ENCODE results near the gene NELL2.
"Not testable (repeated sequence)": the region's sequence is repeated elsewhere in the genome, so short reads cannot be mapped to it uniquely, and the experiment has no call there.

The NELL2 gene

DNA sequence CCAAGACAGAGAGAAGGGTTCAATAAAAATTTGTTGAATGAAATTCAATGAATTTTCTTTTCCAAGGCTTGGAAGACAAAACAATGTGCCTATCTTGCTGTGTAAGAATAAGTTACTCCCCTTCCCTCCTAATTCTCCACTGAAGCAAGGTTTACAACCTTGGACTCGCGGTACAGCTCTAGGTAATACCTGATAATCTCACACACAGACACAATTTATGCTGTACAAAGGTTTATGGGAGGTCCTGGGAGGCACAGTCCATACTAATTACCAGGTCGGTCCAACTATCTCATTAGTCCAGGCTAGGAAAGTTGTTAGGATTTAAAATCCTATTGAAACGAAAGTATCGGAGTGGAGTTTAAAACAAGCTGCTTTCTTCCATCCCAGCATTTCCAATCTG is 42.6 kb downstream of the NELL2 start:
- DNase-seq (no peak), ATAC-seq (no peak)
- no peaks in the 10 kb centered on the region for H3K36me3 Mint-ChIP-seq (ENCODE audit: low read depth)
- H3K4me1 Mint-ChIP-seq = peaks cover 96% of the 10 kb centered on the region
- peak overlapping the region; percentile 94 for H3K27ac Mint-ChIP-seq
- no peaks in the 10 kb centered on the region for H3K9me3 Mint-ChIP-seq
- H3K4me3 Mint-ChIP-seq = peak overlapping the region; percentile 20
- H3K27me3 Mint-ChIP-seq = no peaks in the 10 kb centered on the region

DNA sequence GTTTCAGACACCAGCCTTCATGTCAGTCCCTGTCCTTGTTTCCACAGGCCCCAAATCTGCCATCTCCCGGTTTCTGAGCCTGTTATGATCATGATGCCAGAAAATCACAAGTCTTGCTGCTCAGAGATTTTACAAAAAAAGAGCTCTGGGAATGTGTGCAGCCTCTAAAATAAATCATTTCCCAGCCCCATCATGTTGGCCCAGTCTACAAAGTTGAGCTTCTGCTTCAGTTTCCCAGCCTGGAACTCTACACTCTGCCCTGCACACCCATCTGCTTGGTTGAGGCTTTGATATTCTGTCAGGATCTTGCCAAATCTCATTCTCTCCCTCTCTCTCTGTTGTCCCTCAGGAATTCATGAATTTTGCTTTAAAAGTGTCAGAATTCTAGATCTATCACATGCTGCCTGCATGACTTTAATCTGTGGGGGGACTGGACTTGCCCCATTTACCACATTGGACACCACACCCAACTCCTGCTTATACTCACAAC is 45.5 kb downstream of the NELL2 start:
- Mint-ChIP-seq H3K9me3 (no peaks in the 10 kb centered on the region), H3K27me3 (no peaks in the 10 kb centered on the region), H3K4me1 (peaks cover 88% of the 10 kb centered on the region), H3K4me3 (peak overlapping the region; percentile 40), H3K36me3 (ENCODE audit: low read depth) (peaks cover 4% of the 10 kb centered on the region), H3K27ac (peak overlapping the region; percentile 94)
- no peak for DNase-seq
- ATAC-seq = no peak

DNA sequence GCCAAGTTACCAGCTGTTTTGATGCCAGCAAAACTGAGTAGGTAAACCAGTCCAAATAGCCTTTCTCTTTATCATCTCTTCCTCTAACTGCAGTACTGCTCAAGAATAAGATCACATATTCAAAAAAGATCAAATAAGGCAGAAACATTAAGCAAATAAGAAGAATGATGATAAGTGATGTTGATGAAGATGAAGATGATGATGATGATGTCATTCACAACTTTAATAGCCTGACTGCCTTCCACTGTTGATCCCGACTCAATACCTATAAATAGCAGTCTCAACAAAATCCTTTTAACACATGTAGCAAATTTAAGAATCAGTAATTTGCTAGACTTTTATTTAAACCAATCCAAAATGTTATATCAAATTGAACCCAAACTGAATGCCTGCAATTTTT is 47.1 kb downstream of the NELL2 start:
- H3K4me3 Mint-ChIP-seq = peak overlapping the region; percentile 58
- peaks cover 10% of the 10 kb centered on the region for H3K36me3 Mint-ChIP-seq (ENCODE audit: low read depth)
- peak overlapping the region; percentile 83 for H3K27ac Mint-ChIP-seq
- peaks cover 3% of the 10 kb centered on the region for H3K9me3 Mint-ChIP-seq
- ATAC-seq (no peak), DNase-seq (no peak)
- no peaks in the 10 kb centered on the region for H3K27me3 Mint-ChIP-seq
- peaks cover 78% of the 10 kb centered on the region for H3K4me1 Mint-ChIP-seq

DNA sequence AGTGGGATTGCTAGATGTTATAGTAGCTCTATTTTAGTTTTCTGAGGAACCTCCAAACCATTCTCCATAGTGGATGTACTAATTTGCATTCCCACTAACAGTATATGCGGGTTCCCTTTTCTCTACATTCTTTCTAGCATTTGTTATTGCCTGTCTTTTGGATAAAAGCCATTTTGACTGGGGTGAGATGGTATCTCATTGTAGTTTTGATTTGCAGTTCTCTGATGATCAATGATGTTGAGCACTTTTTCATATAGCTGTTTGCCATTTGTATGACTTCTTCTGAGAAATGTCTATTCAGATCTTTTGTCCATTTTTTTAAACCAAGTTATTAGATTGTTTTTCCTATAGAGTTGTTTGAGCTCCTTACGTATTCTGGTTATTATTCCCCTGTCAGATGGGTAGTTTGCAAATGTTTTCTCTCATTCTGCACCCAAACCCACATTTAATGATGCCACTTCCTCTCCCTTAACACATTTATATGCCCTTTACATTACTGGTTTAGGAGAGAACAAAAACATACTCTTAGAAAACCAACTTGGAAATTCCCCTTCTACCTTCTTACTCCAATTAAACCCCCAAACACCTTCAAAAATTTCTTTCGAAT is 48.2 kb downstream of the NELL2 start:
- peaks cover 3% of the 10 kb centered on the region for H3K9me3 Mint-ChIP-seq
- H3K36me3 Mint-ChIP-seq (ENCODE audit: low read depth) = peaks cover 11% of the 10 kb centered on the region
- DNase-seq (no peak), ATAC-seq (peak; percentile 92)
- peak overlapping the region; percentile 93 for H3K27ac Mint-ChIP-seq
- peaks cover 77% of the 10 kb centered on the region for H3K4me1 Mint-ChIP-seq
- H3K4me3 Mint-ChIP-seq = peak overlapping the region; percentile 73
- no peaks in the 10 kb centered on the region for H3K27me3 Mint-ChIP-seq

DNA sequence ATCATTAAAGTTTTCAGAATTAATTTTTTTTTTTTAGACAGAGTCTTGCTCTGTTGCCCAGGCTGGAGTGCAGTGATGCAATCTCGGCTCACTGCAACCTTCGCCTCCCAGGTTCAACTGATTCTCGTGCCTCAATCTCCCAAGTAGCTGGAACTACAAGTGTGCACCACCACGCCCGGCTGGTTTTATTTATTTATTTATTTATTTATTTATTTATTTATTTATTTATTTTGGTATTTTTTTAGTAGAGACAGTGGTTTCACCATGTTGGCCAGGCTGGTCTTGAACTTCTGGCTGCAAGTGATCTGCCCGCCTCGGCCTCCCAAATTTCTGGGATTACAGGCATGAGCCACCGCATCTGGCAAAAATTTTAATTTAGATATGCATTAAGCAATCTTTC is 54.4 kb downstream of the NELL2 start:
- not testable (repeated sequence) for ATAC-seq, H3K4me3 Mint-ChIP-seq, H3K27me3 Mint-ChIP-seq, DNase-seq, H3K9me3 Mint-ChIP-seq, H3K27ac Mint-ChIP-seq
- Mint-ChIP-seq H3K4me1 (peaks cover 70% of the 10 kb centered on the region), H3K36me3 (ENCODE audit: low read depth) (peaks cover 15% of the 10 kb centered on the region)

DNA sequence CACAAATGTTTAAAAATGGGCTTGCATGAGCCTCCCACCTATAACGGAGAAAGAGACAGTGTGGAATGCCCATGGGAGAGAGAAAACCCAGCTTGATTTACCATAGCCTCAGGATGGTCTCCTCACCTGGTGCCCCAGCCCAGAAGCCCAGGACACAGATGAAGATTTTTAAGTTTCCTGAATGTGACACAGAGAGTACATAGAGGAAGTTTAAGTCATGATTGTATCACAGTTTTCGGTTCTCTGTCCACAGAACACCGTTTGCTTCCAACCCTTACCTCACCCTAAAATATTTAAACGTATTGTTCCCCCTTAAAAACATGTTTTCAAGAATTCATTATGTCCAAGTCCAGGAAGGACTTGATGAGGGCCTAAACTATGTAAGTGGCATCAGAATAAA is 56.2 kb downstream of the NELL2 start:
- no peak for ATAC-seq
- Mint-ChIP-seq H3K9me3 (peaks cover under 1% of the 10 kb centered on the region), H3K4me1 (peaks cover 79% of the 10 kb centered on the region), H3K27ac (peak overlapping the region; percentile 84), H3K36me3 (ENCODE audit: low read depth) (peaks cover 15% of the 10 kb centered on the region), H3K4me3 (peak overlapping the region; percentile 19), H3K27me3 (no peaks in the 10 kb centered on the region)
- DNase-seq = no peak

DNA sequence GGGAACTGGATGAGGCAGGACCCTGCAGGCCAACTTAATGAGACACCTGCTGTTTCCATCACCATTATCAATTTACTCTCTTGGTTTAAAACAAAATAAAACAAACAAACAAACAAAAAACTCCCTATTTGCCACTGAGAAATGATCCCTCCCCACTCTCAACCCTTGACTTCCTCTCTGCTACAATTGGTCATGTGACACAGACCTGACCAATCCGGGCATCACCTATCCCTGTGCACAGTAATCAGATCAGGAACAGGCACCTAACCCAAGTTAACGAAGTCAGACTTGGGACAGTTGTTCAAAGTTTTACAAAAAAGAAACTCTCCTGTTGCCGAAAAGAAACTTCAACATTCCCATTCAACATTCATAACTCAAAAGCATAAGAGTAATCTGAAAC is 58.4 kb downstream of the NELL2 start:
- Mint-ChIP-seq H3K27me3 (no peaks in the 10 kb centered on the region), H3K27ac (peak overlapping the region; percentile 83), H3K4me1 (peaks cover 78% of the 10 kb centered on the region), H3K36me3 (ENCODE audit: low read depth) (peaks cover 15% of the 10 kb centered on the region), H3K4me3 (peak overlapping the region; percentile 9), H3K9me3 (no peaks in the 10 kb centered on the region)
- DNase-seq (no peak), ATAC-seq (peak; percentile 45)

DNA sequence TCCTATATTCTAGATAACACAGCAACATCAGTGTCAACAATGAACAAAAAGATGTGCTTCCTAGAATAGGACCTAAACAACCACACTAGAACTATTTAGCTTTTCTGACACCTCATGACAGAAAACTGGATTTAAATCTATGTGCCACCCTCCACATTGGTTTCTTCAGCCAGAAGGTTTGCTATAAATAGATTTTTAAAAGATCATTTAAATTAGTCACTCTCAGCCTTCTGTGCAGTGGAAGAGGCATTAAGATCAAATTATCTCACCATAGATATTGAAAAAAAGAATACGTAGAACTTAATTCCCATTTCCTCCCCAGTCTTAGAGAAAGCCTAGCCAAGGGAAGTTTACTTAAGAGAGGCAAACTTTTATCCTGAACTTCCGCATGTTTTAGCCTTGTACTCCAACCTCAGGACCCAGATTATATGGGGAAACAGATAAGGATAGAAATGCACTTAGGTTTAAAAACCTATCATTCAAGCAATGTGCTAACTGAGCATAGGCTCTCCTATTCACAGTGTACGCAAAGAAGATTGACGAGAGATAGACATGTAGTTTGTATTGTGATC is 59.6 kb downstream of the NELL2 start:
- H3K27me3 Mint-ChIP-seq = no peaks in the 10 kb centered on the region
- H3K27ac Mint-ChIP-seq = peak overlapping the region; percentile 83
- ATAC-seq (peak; percentile 55), DNase-seq (no peak)
- peaks cover 15% of the 10 kb centered on the region for H3K36me3 Mint-ChIP-seq (ENCODE audit: low read depth)
- no peaks in the 10 kb centered on the region for H3K9me3 Mint-ChIP-seq
- peaks cover 83% of the 10 kb centered on the region for H3K4me1 Mint-ChIP-seq
- peak overlapping the region; percentile 52 for H3K4me3 Mint-ChIP-seq

DNA sequence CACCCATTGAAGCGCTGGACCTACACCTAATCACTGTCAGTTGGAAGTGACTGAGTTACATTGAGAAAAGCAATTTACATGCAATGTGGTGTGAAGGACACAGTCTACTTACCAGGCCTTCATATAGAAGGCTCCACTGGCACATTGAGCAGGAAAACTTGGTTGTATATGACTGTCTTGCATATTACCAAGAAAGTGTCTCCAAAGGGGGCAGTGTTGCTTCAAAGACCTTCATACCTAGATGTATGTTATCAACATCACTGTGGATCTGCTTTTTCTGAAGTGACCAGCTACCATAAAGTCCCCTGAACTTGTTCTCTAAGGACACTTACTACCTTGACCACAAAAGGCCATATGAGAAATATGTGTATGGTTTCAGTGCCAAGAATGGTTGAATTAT is 64.1 kb downstream of the NELL2 start:
- Mint-ChIP-seq H3K36me3 (ENCODE audit: low read depth) (peaks cover 10% of the 10 kb centered on the region), H3K4me1 (peaks cover 62% of the 10 kb centered on the region), H3K4me3 (no peak overlapping the region), H3K27ac (peak overlapping the region; percentile 8), H3K27me3 (no peaks in the 10 kb centered on the region), H3K9me3 (no peaks in the 10 kb centered on the region)
- DNase-seq (peak; percentile 33), ATAC-seq (peak; percentile 79)

DNA sequence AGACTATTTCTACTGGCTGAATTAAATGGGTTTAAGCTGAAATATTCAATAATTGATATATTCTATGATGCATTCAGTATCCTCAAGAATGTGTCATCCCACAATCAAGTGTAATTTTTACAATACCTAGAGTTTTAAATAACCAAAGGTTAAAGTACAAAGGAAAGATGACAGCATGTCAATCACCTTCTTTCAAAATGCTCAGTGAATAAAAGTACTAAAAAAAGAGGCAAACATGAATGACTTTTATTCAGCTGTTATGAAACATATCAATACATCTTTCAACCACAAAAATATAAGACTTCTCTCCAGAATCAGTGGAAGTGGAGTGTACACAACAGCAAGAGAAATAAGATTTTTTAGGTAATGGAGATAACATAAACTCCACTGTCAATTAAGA is 72.0 kb downstream of the NELL2 start:
- ATAC-seq = no peak
- H3K27me3 Mint-ChIP-seq = no peaks in the 10 kb centered on the region
- peaks cover 3% of the 10 kb centered on the region for H3K36me3 Mint-ChIP-seq (ENCODE audit: low read depth)
- no peak overlapping the region for H3K4me3 Mint-ChIP-seq
- H3K27ac Mint-ChIP-seq = no peak overlapping the region
- H3K9me3 Mint-ChIP-seq = no peaks in the 10 kb centered on the region
- DNase-seq = no peak
- H3K4me1 Mint-ChIP-seq = peaks cover 29% of the 10 kb centered on the region

DNA sequence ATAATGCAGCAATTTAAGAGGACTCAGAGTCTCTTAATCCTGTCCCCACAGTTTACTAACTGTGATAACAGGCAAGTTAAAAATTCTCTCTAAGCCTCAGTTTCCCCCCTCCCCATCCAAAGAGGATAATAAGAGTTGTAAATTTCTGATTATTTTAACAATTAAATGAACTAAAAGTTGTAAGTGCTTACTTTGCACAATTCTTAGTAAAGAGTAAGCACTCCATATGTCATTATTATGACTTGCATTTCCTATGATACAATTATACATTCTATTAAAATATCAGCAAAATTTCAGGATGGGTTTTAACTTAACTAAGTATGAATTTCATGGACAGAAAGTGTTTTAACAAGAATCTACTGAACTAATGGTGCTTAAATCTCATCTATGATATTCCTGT is 80.1 kb downstream of the NELL2 start:
- Mint-ChIP-seq H3K27me3 (no peaks in the 10 kb centered on the region), H3K9me3 (no peaks in the 10 kb centered on the region), H3K4me3 (no peak overlapping the region), H3K36me3 (ENCODE audit: low read depth) (peaks cover 9% of the 10 kb centered on the region), H3K4me1 (peaks cover 21% of the 10 kb centered on the region), H3K27ac (no peak overlapping the region)
- DNase-seq = no peak
- ATAC-seq = no peak

DNA sequence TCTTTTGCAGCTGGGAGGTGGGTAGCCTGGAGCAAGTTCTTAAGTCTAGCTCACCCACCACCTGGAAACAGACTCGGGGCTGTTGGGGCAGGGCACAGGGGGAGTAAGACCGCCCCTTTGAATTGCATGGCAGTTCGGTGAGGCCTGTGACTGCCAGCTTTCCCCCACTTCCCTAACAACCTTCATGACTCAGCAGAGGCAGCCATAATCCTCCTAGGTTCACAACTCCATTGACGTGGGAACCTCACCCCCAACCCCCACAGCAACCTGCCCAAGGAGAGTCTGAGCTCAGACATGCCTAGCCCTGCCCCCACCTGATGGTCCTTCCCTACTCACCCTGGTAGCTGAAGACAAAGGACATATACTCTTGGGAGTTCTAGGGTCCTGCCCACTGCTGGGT is 87.4 kb downstream of the NELL2 start:
- ATAC-seq (no peak), DNase-seq (no peak)
- H3K27me3 Mint-ChIP-seq = no peaks in the 10 kb centered on the region
- peaks cover 33% of the 10 kb centered on the region for H3K4me1 Mint-ChIP-seq
- H3K9me3 Mint-ChIP-seq = peaks cover 4% of the 10 kb centered on the region
- no peak overlapping the region for H3K4me3 Mint-ChIP-seq
- peaks cover 27% of the 10 kb centered on the region for H3K36me3 Mint-ChIP-seq (ENCODE audit: low read depth)
- H3K27ac Mint-ChIP-seq = peak overlapping the region; percentile 23

DNA sequence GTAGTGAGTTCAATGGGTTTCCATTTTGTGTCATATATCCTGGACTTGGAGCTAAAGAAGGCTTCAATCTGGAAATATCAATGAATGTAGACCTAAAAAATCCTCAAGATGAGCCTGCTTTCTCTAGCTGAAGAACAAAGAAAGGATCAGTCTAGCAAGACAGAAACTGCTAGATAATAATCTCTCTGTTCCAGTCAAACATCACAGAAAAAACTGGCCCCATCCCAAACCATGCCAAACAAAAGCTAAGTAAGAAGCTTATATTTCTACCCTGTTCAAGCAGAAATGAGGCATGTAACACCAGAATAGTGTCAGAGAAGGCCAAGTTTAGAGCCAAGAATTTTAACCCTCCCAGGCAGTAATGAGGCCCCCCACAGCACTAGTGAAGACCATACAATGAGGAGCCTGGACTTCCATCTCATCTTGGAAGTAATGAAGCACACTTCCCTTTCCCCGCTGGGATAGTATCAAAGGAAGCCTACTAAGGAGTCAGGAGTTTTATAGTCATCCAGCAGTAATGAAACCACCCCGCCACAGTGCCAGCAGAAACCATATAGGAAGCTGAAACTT is 95.8 kb downstream of the NELL2 start:
- peak overlapping the region; percentile 57 for H3K27ac Mint-ChIP-seq
- no peak for ATAC-seq
- H3K4me1 Mint-ChIP-seq = peaks cover 32% of the 10 kb centered on the region
- DNase-seq = no peak
- H3K27me3 Mint-ChIP-seq = no peaks in the 10 kb centered on the region
- H3K9me3 Mint-ChIP-seq = peaks cover 3% of the 10 kb centered on the region
- H3K36me3 Mint-ChIP-seq (ENCODE audit: low read depth) = peaks cover 33% of the 10 kb centered on the region
- no peak overlapping the region for H3K4me3 Mint-ChIP-seq

DNA sequence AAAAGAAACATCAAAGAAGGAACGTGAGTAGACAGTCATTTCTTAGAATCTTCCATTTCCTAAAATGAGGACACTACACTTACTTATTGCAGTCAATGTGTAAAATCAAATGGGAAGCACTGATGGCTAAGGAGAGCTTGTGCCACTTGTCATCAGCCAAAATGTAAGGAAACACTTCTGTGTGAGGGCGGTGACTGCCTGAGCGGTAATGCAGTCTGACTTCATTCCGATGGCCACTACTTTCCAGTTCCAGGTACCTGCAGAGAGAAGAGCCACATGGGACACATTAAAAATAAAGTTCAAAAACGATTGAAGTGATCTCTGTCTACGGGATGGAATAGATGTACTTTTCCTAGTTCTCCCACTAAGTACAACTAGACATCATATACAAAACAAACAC is 96.3 kb downstream of the NELL2 start:
- H3K27ac Mint-ChIP-seq = peak overlapping the region; percentile 61
- peaks cover 36% of the 10 kb centered on the region for H3K36me3 Mint-ChIP-seq (ENCODE audit: low read depth)
- peaks cover 3% of the 10 kb centered on the region for H3K9me3 Mint-ChIP-seq
- H3K4me3 Mint-ChIP-seq = no peak overlapping the region
- DNase-seq (no peak), ATAC-seq (no peak)
- H3K27me3 Mint-ChIP-seq = no peaks in the 10 kb centered on the region
- H3K4me1 Mint-ChIP-seq = peaks cover 32% of the 10 kb centered on the region

DNA sequence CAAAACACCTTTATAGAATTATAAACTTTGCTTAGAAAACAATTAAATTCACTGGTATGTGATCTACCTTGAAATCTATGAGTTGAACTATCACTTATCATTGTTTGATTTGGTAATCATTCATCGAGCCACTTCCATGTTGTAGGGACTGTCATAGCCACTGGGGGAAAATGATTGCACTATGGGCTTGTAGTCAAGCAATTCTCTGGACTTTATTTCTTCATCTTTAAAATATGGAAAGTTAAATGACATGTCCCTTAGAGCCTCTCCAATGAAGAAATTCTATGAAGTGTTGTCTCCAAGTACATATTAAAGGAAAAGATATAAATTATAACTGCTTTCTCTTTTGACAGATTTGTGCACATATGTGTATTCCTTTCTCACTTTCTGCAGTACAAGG is 97.3 kb downstream of the NELL2 start:
- peaks cover 3% of the 10 kb centered on the region for H3K9me3 Mint-ChIP-seq
- no peaks in the 10 kb centered on the region for H3K27me3 Mint-ChIP-seq
- no peak for DNase-seq
- H3K4me1 Mint-ChIP-seq = peaks cover 24% of the 10 kb centered on the region
- no peak for ATAC-seq
- no peak overlapping the region for H3K4me3 Mint-ChIP-seq
- H3K36me3 Mint-ChIP-seq (ENCODE audit: low read depth) = peaks cover 38% of the 10 kb centered on the region
- no peak overlapping the region for H3K27ac Mint-ChIP-seq
